ENCODE measurements around the gene CSTPP1. TPM values are rescaled to one million over a fixed set of nuclear protein-coding genes. Genes with fewer than 3 reads are reported as not detected.

The CSTPP1 gene
- total and polyA plus RNA-seq, 2 of the 8 experiments (the other 6 are each of a cell fraction or from before 2014, with no cell fraction given), result 24.2 to 28.7 TPM

GRCh38 chr11:46895821-46896220, 40.7 kb upstream of the CSTPP1 start (continued):
- no peak for TF ChIP-seq PHF8 (conservative IDR thresholded peaks at IDR 0.05; ENCODE audit: low read depth, low read length)
- no peak for TF ChIP-seq USF2 (IDR thresholded peaks at IDR 0.05; ENCODE audit: low read length)
- TF ChIP-seq SP2 (IDR thresholded peaks at IDR 0.05; ENCODE audit: low read length), result no peak
- no peak for TF ChIP-seq FOSL1 (IDR thresholded peaks at IDR 0.05; ENCODE audit: insufficient read depth, low read depth, low read length)
- no peak for TF ChIP-seq SP4 (IDR thresholded peaks at IDR 0.05; ENCODE audit: low read length)
- no peak for TF ChIP-seq CREB1 (IDR thresholded peaks at IDR 0.05)
- no peak for TF ChIP-seq ZNF274 (IDR thresholded peaks at IDR 0.05; ENCODE audit: borderline replicate concordance, extremely low read depth, low read length)
- no peak for TF ChIP-seq HDAC2 (IDR thresholded peaks at IDR 0.05; ENCODE audit: borderline replicate concordance in 1 of 2, low read depth in 2 of 2, low read length in 2 of 2)
